BJ (cell line): ENCODE measurements around the gene CPED1. TPM values are rescaled to one million over a fixed set of nuclear protein-coding genes. Genes with fewer than 3 reads are reported as not detected.

Experiments
- CTCF ChIA-PET: fragments of 350-600 bp; formaldehyde crosslinking; extraction: SDS; loops from one replicate; lab custom pipeline; 2021; ENCODE audit warnings: antibody characterized with exemption, inconsistent platforms; lab: Yijun Ruan, JAX
- POLR2A ChIA-PET: fragments of 300-600 bp; sonication (Branson Sonifier 250); formaldehyde crosslinking; extraction: SDS; loops from one replicate; lab custom pipeline; 2021; ENCODE audit warnings: antibody characterized with exemption; lab: Charles Lee
- DNase-seq: peaks from one replicate; pipeline ENCODE4 v3.0.0-alpha.2; 2011; ENCODE audit warnings: low read depth
- H3K27me3 ChIP-seq: 2 replicates; pipeline ENCODE4 v1.6.0; 2011; ENCODE audit warnings: low read length; ENCODE audit not compliant: control insufficient read depth, insufficient read depth
- H3K36me3 ChIP-seq: 2 replicates; pipeline ENCODE4 v1.5.1; 2011; ENCODE audit warnings: low read length; ENCODE audit not compliant: control insufficient read depth, insufficient read depth
- H3K4me3 ChIP-seq: 2 replicates; pipeline ENCODE4 v1.5.1; 2011; ENCODE audit warnings: low read depth, mild to moderate bottlenecking, control low read depth, low read length
- polyA plus RNA-seq: library from polyadenylated mRNA; depleted of rRNA; stranded (reverse); fragments of >200 nt; gene quantifications from 2 replicates; pipeline ENCODE4 v1.2.3, GENCODE V29; 2011
- TF ChIP-seq, protein P1 (sequence below): IDR thresholded peaks from 2 replicates; pipeline ENCODE4 v1.5.1; 2011; ENCODE audit warnings: low read depth, mild to moderate bottlenecking, control low read depth, inconsistent platforms, low read length, moderate library complexity; ENCODE audit not compliant: insufficient read depth

The CPED1 gene
- polyA plus RNA-seq, 1 experiment = 18.3 TPM

DNA sequence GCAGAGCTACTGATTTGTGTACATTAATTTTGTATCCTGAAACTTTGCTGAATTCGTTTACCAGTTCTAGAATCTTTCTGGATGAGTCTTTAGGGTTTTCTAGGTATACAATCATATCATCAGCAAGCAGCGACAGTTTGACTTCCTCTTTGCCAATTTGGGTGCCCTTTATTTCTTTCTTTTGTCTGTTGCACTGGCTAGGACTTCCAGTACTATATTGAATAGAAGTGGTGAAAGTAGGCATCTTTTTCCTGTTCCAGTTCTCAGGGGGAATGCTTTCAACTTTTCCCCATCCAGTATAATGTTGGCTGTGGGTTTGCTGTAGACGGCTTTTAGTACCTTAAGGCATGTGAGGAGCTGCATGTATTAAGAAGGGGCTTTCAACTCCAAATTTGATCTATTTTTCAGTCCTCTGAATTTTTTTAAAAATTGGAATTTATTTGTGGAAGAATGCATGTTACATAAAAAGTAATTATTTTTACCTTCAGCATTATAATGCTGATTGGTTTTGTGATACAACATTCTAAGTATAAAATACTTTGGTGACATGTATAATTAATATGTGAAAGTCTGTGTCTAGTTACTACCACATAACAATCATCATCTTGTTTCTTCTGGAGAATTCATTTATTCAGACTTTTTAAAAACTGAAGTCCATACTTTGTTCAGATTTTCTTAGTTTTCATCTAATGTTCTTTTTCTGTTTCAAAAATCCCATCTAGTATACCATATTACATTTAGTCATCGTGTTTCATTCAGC lies 49.6 kb downstream of the CPED1 start:
- DNase-seq = no peak
- ChIA-PET POLR2A (no interaction called here), CTCF (interaction anchor here (1.6 kb wide), 1 partner anchor 39 kb away, joined by 3 read pairs; no protein-coding TSS in a partner anchor)
- Histone ChIP-seq H3K27me3 (no peaks in the 10 kb centered on the region), H3K4me3 (no peak overlapping the region), H3K36me3 (no peaks in the 10 kb centered on the region)
- TF ChIP-seq, protein P1, sequence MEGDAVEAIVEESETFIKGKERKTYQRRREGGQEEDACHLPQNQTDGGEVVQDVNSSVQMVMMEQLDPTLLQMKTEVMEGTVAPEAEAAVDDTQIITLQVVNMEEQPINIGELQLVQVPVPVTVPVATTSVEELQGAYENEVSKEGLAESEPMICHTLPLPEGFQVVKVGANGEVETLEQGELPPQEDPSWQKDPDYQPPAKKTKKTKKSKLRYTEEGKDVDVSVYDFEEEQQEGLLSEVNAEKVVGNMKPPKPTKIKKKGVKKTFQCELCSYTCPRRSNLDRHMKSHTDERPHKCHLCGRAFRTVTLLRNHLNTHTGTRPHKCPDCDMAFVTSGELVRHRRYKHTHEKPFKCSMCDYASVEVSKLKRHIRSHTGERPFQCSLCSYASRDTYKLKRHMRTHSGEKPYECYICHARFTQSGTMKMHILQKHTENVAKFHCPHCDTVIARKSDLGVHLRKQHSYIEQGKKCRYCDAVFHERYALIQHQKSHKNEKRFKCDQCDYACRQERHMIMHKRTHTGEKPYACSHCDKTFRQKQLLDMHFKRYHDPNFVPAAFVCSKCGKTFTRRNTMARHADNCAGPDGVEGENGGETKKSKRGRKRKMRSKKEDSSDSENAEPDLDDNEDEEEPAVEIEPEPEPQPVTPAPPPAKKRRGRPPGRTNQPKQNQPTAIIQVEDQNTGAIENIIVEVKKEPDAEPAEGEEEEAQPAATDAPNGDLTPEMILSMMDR = no peak

DNA sequence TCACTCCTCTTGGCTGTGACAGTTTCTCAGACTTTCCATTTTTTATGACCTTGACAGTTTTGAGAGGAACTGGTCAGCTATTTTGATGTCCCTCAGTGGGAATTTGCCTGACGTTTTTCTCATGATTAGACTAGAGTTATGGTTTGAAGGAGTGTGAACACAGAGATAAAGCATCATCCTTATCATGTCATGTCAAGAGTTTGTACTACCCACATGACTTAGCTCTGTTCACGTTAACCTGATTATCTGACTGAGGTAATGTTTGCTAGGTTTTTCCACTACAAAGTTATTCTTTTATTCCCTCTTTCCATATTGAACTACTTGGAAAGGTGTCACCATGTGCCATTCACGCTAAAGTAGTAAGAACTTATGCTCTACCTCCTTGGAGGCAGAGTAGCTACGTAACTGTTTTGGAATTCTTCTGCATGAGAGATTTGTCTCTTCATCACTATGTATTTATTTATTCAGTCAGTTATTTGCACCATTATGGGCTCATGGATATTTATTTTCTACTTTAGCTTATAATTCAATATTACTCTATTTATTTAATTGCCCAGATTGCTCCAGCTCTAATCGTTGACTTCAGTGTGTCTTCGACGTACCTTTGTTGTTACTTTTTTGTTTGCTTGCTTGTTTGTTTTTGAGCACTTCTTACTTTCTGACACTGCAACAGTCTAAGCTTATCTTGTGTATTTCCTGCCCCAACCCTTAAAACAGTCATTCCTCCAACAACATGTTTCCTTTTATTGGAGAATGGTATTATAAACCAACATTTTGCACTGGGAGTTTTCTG lies 50.4 kb downstream of the CPED1 start:
- TF ChIP-seq, protein P1 = no peak
- POLR2A ChIA-PET = no interaction called here
- DNase-seq = no peak
- CTCF ChIA-PET = interaction anchor here (0.7 to 1.7 kb wide), 5 partner anchors 12 to 51 kb away, joined by 3 to 5 read pairs (median 3); no protein-coding TSS in a partner anchor
- Histone ChIP-seq H3K27me3 (no peaks in the 10 kb centered on the region), H3K36me3 (no peaks in the 10 kb centered on the region), H3K4me3 (no peak overlapping the region)

DNA sequence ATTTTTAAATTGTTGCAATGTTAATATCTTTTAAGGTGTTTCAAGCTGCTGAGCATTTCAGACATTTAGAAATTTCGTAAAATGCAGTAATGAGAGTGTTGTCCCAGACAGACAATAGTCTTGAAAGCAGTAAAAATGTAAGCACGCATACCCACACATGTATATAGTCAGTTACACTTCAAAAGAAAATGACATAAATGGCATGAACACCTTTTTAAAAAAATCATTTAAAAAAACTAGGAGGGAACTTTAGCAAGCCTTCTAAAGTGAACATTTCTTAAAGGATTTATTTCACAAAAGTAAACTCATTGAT lies 51.0 kb downstream of the CPED1 start:
- no peaks in the 10 kb centered on the region for H3K36me3 ChIP-seq
- POLR2A ChIA-PET = no interaction called here
- TF ChIP-seq, protein P1 = no peak
- no peak overlapping the region for H3K4me3 ChIP-seq
- DNase-seq = no peak
- CTCF ChIA-PET = interaction anchor here (0.7 to 1.7 kb wide), 4 partner anchors 12 to 52 kb away, joined by 3 to 5 read pairs (median 4); no protein-coding TSS in a partner anchor
- H3K27me3 ChIP-seq = no peaks in the 10 kb centered on the region

DNA sequence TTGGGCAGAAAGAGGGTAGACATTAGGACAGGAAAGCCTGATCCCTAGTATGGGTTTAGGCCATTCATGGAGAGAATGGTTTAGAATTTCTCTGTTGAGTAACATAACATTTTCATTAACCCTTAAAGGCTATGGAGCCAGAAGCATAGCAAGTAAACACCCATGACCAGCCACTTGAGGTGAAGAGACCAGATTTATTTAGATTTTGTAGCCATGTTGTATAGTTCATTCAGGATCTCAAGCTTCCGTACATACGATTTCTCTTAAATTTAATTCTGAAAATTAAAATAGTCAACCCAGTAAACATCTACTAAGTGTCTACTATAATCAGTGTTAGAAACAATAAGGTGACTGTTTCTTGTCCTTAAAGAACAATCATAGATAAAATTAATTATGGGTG lies 51.5 kb downstream of the CPED1 start:
- CTCF ChIA-PET = interaction anchor here (0.7 to 1.7 kb wide), 3 partner anchors 13 to 23 kb away, joined by 3 to 5 read pairs (median 5); no protein-coding TSS in a partner anchor
- POLR2A ChIA-PET = no interaction called here
- TF ChIP-seq, protein P1 = no peak

More for the DNA sequence above, 51.5 kb downstream of the CPED1 start:
- DNase-seq = no peak
- Histone ChIP-seq H3K4me3 (no peak overlapping the region), H3K27me3 (no peaks in the 10 kb centered on the region), H3K36me3 (no peaks in the 10 kb centered on the region)
